GM21367 (cell line): ENCODE measurements around the gene LYPD1.

Experiments used
- ATAC-seq: cut with Tn5 transposase; IDR thresholded peaks from one replicate; pipeline ENCODE4 v1.9.1; 2021; ENCODE audit not compliant: unreplicated experiment

LYPD1 gene

DNA sequence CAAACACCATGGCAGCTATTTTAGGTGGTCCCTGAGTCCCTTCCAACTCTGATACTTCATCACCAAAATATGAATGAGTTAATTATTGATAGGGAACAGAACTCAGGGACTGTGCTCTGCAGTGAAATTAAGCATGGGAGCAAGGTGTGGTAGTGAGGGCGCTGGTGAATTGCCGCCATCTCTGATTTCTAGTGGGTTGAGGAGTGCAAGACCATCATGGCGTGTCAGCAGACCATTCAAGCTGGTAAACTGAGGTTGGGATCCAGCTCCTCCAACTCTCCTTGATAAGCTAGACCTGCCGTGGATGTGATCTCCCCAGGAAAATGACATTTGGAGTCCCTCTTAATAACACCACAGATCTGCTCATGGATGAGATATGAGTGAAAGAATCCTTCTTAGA is 70.4 kb downstream of the LYPD1 start:
- ATAC-seq = no peak

DNA sequence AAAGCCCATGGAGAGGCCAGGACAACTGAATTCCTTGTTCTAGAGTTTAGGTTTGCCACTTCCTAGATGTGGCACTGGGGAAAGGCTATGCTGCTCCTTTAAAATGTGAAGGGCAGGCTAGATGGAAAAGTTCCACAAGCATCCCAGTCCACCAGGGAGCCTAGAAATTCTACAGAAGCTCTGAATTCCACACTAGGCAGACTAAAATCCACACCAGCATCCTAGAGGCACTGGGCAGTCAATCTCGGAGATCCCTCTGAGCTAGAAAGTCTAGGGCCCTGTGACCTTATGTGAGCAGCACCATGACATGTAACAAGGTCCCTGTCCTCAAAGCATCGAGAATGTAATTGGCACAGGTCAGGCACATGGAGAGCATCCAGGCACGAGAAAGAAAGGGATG is 71.5 kb downstream of the LYPD1 start:
- no peak for ATAC-seq

GRCh38 chr2:132597831-132598230 is 72.2 kb downstream of the LYPD1 start:
- ATAC-seq = no peak

DNA sequence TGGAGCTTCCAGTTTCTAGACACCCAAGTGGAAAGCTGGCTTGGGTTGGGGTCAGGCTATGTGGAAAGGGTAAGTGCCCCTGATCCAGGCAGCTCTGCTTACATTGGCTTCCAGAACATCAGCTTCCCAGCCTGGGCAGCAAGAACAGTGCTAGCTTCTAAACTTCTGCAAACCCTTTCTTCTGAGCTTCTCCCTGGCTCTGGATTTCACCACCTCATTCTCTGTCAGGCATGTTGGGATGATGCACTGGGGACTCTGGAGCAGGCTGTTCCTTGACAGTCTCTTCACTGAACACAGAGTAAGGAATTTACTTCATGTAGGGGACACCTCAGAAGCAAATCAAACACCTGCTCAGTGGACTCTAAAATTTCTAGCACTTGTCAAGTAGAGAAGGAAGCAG is 72.8 kb downstream of the LYPD1 start:
- ATAC-seq = no peak

DNA sequence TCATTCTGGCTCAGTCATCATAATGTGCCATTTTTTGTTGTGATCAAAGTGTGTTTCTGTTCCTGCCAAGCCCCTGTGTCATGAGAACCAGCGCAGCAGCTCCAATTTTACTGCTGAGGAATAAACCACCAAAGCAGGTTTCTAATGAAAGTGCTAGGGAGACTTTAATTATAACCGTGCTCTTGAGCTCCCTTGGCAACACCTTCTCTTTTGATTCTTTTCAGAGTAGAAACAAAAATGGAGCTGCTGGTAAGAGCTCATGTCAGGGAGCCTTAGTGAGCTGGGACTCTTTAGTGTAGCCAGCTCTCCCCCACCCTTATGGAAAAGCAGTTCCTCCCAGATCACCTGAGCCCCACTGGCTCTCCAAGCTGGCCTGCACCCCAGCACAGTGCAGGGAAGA is 74.3 kb downstream of the LYPD1 start:
- ATAC-seq = no peak

GRCh38 chr2:132595186-132595585 is 74.8 kb downstream of the LYPD1 start:
- ATAC-seq = no peak
